DMS53 treated with DMSO at 0.1 percent for 48 hours (cell line): ENCODE results near the gene PACSIN2.
A peak's percentile ranks its signal among the peaks of the same experiment; 100 is the strongest.

Experiments
- DNase-seq: peaks from one replicate; lab custom pipeline; 2025; ENCODE audit not compliant: unreplicated experiment; lab: John Stamatoyannopoulos, UW

The PACSIN2 gene

DNA sequence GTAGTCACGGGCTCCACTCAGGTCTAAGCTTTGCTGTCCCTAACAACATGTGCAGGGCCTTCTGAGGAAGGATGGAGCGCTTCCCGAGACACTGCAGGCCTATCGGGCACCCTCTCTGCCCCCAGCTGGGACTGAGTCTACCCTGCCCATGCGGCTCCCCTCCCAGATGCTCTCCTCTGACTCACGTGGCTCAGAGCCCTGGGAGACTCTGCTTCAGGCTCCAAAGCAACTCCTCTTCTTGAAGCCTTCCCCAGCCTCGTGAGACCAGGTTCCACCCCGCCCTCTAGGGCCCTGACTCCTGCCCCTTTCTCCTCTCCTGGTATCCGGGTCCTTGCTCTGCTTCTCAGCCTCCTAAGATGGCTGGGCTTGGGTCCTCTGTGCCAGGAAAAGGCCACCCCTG lies 129.5 kb downstream of the PACSIN2 start:
- no peak for DNase-seq

DNA sequence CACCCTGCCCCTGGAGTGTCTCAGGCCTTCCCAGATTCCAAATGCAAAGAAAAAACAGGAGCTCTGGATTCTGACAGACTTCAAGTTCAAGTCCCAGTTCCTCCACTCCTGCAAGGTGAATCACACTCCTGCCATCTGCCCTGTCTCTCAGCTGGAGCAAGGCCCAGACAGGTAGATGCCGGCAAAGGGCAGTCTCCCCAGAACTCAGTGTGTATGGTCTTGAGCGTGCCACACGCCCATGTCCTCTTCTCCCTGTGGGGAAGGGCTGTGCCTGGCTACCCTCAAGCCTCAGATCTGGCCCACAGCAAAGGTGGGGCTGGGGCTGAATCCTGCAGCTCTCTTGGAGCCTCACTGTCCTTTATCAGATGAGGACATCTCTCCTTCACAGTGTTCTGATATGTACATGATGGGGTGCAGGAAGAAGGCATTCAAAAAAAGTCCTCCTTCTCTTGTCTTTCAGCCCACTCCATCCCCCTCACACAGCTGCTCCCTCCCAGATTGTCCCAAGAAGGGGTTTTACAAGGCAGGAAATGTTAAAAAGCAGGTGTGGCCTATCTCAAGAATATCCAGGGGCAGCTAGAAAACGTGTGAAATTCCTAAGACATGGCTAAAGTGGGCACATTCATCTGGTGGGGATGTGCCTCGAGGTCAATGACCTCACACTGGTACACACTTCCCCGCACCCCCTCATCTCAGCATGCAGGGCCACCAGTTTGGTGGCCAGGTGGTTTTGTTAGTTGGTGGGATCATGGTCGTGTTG lies 130.2 kb downstream of the PACSIN2 start:
- no peak for DNase-seq

DNA sequence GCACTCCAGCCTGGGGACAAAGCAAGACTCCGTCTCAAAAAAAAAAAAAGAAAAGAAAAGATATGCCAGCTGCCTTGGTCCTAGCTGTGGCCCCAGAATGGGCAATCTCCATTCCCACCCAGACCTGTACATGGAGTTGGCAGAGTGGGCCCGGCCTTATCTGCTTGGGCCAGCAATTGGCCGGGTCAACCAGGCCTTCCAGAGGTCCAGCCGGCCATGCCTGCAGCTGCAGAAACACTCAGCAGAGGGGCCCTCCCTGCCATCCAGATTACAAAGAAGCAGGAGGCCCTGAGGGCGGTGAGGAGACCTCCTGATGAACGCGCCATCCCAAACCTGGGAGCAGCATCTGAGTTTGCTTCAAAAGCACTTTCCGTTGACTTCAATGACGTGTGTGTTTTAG lies 131.0 kb downstream of the PACSIN2 start:
- DNase-seq: no peak

DNA sequence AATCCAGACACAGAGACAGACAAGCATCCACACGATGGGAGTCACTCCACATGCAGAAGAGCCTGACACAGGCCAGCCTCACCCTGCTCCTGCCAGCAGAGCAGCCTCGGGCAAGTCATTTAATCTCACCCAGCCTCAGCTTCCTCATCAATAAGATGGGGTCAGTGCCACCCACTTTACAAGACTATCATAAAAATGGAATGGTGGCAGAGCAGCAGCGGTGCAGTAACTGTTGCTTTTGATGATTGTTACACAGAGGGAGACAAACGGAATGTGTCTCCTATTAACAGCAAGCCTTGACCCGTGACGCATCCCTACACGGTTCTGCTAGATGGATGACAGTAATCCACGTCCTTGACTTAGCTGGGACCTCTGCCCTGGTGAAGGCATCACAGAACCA lies 131.8 kb downstream of the PACSIN2 start:
- no peak for DNase-seq

DNA sequence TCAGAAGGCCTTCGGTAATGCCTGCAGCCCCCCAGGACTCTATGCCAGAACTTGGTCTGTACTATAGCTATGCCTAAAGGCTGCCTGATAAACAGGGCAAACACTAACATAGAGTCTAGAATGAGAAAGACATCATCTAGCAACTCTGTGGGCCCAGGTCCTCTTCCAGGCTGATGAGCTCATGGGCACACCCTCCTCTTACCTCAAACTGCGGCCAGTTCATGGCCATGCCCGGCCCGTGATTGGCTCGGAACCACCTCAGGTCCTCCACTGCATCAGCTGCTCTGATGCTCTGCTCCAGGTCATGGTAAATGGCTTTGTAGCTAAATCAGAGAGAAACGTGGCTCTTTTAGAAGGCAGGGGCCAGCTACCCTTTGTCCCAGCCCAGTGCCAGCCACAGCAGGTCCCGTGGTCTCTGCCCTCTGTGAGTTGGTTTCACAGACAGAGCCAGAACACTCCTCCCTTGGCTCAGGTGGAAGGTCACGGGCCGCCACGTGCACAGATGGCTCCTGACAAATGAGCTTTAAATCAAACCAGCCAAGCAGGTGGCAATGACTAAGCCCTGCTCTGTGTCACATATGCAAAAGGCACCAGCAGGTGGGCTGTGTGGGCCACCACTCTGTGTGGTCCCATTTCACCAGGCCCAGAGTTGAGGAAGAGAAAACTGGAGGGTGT lies 132.8 kb downstream of the PACSIN2 start:
- DNase-seq: no peak

DNA sequence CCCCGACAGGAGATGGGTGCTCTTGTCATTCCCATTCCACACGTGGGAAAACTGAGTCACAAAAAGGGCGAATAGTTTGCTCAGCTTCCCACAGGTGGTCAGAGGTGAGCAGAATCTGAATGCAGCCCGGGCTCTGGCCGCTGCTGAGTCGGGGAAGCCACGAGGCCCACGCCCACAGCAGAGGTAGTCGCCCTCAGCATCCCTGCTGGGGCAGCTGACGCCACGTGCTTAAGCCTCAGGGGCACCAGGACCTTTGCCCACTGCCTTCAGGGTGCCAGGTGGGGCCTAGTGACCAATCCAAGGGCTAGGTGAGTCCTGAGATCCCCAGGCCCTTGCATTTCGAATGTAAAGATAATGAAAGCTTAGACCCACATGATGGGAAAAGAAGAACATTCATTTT lies 133.7 kb downstream of the PACSIN2 start:
- no peak for DNase-seq

DNA sequence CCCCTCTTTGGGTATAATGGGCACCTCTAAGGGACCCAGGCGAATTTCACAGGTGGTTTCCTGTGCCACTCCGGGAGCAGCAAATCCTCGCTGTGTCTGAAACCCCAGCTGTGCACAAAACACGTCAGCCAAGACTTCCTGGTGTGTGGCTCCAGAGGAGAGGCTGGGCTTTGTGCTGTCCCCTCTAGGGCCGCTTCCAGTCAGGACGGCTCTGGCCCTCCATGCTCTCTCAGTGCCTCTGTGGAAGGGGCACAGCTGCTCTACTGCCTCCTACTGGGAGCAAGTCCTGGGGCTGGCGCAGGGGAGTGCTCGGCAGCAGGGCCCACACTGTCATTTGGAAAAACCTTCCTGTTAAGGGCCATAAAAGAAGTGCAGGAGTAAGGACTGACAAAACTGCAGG lies 134.1 kb downstream of the PACSIN2 start:
- no peak for DNase-seq

DNA sequence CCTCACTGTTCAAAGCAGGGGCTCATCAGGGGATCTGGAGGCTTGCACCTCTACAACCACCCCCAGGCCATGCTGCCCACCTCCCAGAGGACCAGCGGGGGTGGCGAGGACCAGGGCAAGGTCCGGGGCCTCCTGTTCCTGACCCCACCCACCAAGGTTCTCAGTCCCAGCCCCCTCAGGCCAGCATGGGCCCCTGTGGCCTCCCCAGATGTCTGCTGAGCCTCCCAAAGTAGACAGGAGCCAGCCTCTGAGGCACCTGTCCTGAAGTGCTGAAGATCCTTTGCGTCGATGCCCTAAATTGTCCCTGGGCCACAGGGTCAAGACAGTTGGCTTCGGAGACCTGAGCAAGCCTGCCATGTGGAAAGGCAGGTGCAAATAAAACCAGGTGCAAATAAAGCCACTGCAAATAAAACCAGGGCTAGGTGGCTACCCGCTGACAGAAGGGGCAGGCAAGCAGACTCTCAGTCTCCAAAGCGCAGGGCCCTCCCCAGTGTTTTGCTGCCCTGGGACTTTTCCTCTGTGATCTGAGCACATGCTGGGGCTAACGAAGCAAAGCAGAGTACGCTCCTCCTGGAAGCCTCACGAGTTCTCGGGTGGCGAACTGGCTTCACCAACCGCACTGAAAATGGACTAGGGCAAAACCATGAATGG lies 135.5 kb downstream of the PACSIN2 start:
- peak; percentile 58 for DNase-seq

DNA sequence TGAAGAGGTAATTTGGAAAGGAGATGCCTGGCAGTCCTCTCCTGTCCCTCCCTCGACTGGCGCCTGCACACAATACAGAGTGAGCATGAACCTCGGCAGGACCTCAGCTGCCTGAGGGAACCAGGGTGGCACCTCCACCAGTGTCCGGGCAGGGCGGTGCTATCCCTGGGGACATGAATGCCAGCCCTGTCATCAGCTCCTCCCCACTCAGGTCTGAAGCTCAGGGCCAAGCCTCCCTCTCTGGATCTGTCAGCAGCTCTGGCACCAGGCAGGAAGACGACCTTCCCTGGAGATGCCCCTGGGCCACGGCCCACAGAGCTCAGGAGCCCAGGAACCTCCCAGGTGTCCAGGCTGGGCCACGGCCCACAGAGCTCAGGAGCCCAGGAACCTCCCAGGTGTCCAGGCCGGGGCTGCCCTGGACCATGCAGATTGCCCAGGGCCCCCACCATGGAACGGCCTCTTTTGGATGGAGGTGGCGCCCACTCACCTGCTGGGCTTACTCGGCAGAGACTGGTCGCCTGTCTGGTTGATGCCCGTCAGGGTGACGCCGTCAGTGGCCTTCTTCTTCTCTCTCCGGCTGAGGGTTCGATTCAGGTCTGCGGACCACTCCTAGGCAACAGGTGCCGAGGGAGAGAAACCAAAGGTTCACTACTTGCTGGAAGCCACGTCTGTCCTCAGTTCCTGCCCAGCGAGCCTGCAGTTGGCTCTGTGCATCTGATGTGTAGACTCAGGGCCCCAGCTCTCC lies 136.2 kb downstream of the PACSIN2 start:
- DNase-seq: no peak

DNA sequence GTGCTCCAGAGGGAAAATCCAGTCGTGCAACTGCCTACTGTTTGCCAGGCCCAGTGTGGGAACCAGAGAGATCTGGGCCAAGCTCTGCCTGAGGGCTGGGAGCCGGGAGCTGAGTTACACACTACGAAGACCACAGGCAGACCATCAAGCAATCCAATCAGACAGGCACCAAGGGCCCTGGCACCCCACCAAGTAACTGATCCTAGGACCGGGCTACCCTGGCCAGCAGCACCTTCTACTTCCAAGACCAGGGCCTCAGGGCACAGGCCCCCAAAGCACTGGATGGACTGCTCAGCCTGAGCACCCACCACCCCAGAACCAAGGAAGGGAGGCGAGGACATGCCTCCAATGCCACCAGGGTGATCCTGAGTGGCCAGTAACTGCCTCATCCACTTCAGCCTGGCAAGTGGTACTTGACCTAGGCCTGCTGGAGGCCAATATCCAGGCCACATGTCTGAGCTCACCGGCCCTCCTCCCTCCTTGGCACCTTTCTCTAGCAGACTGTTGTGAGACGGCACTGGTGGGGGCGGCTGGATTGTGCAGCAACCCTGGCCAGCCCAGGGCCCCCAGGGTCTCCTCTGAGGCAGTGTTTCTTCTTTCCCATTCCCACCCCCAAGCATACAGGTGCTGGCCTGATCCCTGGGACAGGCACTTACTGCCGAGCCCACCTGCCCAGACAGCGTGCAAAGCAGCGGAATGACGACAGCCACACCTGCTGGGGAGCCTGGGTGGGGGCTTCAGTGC lies 137.2 kb downstream of the PACSIN2 start:
- no peak for DNase-seq

DNA sequence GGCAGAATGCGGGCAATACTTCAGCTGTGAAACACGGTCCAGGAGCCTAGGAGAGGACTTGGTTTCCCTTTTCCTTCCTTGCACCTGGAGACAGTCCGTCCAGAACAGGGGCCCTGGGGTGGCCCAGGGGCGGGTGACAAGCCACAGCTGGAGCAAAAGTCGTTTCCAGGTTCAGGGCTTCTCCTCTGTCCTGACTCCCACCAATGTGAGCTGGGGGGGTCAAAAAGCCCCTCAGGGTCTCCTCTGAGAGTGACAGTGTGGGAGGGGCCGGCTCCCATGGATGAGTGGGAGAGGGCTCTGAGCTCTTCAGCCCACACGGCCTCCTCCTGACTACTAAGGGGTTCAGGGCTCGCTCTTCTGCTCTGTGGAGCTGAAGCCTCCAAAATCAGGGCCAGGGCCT lies 137.8 kb downstream of the PACSIN2 start:
- no peak for DNase-seq

DNA sequence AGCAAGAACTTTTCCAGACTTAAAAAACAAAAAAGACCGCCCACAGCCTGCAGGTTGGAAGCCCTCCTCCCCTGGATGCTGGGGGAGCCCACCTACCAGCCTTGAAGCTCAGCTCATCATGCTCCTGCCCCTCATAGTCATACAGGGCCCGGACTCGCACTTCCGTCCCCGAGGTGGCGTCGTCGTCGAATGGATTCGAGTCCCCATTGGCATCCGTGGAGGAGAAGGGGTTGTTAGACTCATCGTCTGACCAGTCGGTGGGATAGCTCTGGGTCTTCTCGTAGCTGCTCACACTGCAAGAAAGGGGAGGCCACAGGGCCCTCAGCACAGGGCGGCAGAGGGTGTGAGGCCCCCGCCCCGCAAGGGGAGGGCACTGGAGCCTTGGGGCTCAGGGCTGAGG lies 138.9 kb downstream of the PACSIN2 start:
- DNase-seq: no peak

DNA sequence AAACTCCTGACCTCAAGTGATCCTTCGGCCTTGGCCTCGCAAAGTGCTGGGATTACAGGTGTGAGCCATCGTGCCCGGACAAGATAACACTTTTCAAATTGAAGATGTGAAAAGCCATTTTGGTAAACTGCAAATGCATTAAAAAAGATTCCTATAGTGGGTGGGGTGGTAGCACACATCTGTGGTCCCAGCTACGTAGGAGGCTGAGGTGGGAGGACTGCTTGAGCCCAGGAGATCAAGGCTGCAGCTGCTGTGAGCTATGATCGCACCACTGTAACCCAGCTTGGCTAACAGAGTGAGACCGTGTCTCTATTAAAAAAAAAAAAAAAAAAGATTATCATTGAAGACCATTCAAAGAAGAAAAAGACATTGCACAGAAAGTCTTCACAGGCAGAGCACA lies 140.9 kb downstream of the PACSIN2 start:
- no peak for DNase-seq

DNA sequence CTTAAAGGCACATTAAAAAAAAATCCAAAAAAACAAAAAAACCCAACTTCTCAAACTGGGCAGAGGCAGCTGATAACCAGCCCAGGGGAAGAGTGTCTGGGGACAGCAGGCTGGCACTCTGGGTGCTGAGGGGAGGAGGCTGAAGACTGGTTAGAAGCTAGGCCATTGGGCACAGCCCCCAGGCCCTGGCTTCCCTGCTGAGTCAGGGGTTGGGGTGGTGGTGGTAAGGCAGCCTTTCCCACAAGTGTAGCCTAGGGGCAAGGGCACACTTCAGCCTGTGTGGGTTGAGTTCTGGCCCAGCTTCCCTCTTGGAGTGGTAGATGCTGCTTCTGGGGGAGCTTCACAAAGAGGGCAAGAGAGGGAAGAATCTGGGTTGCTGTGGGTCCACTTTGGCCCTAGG lies 141.6 kb downstream of the PACSIN2 start:
- no peak for DNase-seq

DNA sequence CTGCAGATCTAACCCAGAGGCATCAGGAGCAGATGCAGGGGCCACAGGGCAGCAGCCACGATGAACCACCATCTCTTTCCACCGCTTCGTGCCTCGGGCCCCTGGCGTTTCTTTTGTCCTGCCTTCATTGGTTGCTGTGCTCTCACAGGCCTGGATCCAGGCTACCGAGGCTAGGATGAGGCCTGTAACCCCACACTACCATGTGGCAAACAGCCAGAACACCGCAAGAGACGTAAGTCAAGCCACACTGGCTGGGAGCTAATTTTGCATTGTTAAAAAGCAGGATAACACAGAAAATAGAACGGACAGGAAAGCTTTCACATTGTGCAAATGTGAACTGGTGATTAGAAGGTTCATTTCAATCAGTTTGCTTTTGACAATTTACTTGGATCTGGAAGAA lies 142.1 kb downstream of the PACSIN2 start:
- DNase-seq: no peak

DNA sequence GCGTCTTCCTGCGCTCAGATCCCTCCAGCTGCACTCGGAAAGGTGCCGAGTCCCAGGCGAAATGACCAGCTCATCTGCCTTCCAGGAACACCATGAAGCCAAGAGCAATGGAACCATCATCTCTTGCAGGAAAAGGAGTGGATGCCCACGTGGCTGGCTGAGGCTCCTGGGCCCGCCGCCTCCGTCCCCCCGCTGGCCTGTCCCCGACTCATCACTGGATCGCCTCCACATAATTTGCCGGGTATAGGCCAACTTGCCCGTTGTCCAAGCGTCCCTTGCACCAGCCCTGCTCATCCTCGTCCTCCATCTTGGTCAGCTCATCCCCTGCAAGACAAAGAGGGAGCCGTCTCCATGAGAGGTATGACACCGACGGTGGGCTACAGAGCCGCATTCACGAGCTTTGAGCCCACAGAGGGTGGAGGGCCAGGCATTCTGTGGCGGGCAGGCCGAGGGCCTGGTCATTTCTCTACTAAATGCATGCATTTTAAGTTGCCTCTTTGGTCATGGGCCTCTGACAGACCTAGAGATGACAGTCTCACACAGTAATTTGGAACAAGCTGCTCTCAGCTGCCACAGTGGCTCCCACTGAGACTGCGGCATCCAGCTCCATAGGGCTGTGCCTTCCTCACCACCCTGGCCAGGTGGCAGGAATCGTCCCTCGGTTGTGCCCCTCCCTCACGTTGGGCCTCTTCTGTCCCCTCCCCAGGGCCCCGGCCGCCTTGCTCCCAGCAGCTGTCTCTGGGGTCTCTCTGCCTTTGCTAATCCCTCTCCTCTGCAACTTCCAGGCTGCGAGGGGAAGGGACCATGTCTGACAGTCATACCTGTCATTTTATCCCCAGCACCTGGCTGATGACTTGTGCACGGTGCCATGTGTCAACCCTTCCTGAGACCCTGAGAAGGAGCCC lies 143.6 kb downstream of the PACSIN2 start:
- no peak for DNase-seq

DNA sequence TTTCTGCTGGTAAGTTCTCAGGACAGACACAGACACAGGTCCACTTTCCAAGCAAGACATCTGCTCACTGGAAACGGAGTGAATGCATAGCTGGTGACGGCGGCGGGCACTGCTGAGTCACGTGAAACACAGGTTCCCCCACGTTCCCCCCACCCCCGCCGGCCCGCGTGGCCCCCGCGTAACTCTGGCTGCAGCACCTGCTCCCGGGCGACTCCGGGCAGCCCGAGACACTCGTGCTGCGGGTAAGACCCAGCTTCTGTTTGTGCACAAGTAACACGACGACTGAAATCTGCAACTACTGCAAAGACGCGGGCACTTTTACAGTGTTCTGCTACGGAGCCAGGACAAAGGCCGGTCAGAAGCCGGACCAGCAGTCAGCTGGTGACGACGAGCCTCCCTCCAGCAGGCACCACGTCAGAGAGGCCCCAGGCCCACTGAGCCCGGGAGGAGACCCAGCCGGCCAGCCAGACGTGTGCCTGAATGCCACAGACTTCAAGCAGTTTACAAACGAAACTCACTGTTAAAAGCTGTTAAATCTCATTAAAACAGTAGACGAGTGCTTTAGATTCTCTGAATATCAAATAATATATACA lies 145.0 kb downstream of the PACSIN2 start:
- no peak for DNase-seq

DNA sequence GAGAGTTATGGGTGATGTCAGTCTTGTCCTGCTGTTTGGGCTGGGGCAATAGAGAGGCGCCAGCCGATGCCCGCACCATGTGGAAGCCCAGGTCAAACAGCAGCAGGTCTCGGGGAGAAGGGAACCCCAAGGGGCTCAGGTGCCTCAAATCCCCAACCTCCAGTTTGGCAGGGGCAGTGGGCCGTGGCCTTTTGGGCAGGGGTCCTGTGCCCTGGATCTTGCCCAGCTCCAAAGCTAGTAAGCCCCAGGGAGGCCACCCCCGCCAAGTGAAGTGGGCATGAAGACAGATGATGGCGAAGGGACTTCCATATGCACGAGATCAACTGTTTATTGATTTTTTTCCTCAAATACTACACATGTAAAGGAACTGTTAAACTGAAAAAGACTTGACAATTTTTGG lies 145.5 kb downstream of the PACSIN2 start:
- no peak for DNase-seq

DNA sequence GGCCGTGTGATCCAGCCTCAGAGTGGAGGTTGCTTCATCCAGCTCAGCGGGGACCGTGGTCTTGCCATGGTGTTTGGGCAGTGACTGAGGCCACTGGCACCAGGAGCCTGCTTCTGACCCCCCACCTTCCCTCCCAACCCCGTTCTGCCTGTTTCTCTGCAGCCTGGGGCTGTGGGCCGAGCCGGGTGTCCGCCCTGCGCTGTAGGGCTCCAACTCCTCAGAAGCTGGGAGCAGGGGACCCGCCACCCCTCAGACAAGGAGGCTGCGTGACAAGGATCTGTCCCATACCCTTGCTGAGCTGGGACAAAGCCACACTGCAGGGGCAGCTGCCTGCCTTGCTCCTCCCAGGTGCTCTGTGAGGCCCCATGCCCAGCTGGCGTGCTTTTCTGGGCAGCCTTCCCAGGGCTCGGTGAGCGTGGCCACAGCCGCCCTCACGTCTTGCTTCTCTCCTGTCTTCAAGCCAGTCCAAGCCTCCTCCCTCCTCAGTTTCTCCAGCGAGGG lies 146.1 kb downstream of the PACSIN2 start:
- DNase-seq: no peak
